PC-9 (cell line): ENCODE data around the gene MACROD2.

Experiments used
- EZH2 ChIP-seq: fragments of 200-600 bp; sonication (generic); IDR thresholded peaks from 2 replicates; pipeline ENCODE4 v1.8.0; 2017; ENCODE audit warnings: antibody characterized with exemption, low read depth
- TF ChIP-seq, protein P1 (sequence below): fragments of 200-600 bp; sonication (generic); conservative IDR thresholded peaks from 2 replicates; pipeline ENCODE4 v1.6.1; 2017; ENCODE audit warnings: mixed run types, antibody characterized with exemption, mild to moderate bottlenecking, moderate library complexity

DNA sequence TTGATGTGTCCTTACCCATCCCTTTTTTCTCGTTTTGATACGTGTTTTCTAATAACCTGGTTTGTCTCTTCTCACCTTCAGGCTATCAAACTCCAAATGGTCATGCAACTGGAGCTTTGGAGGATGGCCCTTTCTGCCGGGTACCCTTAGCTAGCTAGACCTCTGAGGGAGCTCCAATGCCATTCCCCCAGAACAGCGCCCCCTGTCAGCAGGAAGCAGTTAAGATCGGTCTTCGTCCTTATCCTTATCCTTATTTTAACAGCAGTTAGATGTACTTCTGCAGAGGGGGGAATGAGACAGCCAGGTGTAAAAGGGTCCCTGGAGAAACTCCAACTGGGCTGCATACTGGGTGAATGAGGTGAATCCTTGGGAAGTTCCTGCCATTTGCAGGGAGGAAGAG lies 42.1 kb upstream of the MACROD2 start:
- no peak for TF ChIP-seq EZH2
- TF ChIP-seq, protein P1, sequence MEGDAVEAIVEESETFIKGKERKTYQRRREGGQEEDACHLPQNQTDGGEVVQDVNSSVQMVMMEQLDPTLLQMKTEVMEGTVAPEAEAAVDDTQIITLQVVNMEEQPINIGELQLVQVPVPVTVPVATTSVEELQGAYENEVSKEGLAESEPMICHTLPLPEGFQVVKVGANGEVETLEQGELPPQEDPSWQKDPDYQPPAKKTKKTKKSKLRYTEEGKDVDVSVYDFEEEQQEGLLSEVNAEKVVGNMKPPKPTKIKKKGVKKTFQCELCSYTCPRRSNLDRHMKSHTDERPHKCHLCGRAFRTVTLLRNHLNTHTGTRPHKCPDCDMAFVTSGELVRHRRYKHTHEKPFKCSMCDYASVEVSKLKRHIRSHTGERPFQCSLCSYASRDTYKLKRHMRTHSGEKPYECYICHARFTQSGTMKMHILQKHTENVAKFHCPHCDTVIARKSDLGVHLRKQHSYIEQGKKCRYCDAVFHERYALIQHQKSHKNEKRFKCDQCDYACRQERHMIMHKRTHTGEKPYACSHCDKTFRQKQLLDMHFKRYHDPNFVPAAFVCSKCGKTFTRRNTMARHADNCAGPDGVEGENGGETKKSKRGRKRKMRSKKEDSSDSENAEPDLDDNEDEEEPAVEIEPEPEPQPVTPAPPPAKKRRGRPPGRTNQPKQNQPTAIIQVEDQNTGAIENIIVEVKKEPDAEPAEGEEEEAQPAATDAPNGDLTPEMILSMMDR: peak; percentile 36; the same call in 1 of the 2 replicates
